Endothelial cell (in vitro differentiated cells): Measurements from ENCODE around the gene SAFB2. TPM values are rescaled to one million over a fixed set of nuclear protein-coding genes. Genes with fewer than 3 reads are reported as not detected.

Source experiments
- DNase-seq: peaks from one replicate; pipeline ENCODE4 v3.0.0; 2021; ENCODE audit warnings: low spot score
- H3K27ac Mint-ChIP-seq: one replicate; pipeline ENCODE4 v1.8.0; 2021; ENCODE audit warnings: mixed read lengths, inconsistent platforms; ENCODE audit not compliant: unreplicated experiment
- H3K27me3 Mint-ChIP-seq: one replicate; pipeline ENCODE4 v1.8.0; 2021; ENCODE audit warnings: mild to moderate bottlenecking, moderate library complexity, mixed read lengths, inconsistent platforms; ENCODE audit not compliant: unreplicated experiment
- H3K36me3 Mint-ChIP-seq: one replicate; pipeline ENCODE4 v1.8.0; 2021; ENCODE audit warnings: mild to moderate bottlenecking, low read depth, mixed read lengths, inconsistent platforms; ENCODE audit not compliant: unreplicated experiment
- H3K4me1 Mint-ChIP-seq: one replicate; pipeline ENCODE4 v1.8.0; 2021; ENCODE audit warnings: mild to moderate bottlenecking, mixed read lengths, inconsistent platforms; ENCODE audit not compliant: unreplicated experiment
- H3K4me3 Mint-ChIP-seq: one replicate; pipeline ENCODE4 v1.8.0; 2021; ENCODE audit warnings: mild to moderate bottlenecking, mixed read lengths, inconsistent platforms; ENCODE audit not compliant: unreplicated experiment
- H3K9me3 Mint-ChIP-seq: one replicate; pipeline ENCODE4 v1.8.0; 2021; ENCODE audit warnings: mixed read lengths, inconsistent platforms; ENCODE audit not compliant: unreplicated experiment
- total RNA-seq: library from RNA; stranded (reverse); fragmentation: NEBNext Ultra II Directional; extraction: Animal tissue kit (Norgen Biotek cat#: 25700); gene quantifications from one replicate; pipeline ENCODE4 v1.2.1, GENCODE V29; 2021; ENCODE audit not compliant: unreplicated experiment
- TF ChIP-seq, protein P1 (sequence below): fragments of 200-600 bp; sonication (generic); IDR thresholded peaks from one replicate; pipeline ENCODE4 v1.5.0; 2021; ENCODE audit warnings: antibody characterized with exemption; ENCODE audit not compliant: unreplicated experiment

Gene SAFB2
- total RNA-seq, 1 donor from 2014 or later, result 85.5 TPM

DNA sequence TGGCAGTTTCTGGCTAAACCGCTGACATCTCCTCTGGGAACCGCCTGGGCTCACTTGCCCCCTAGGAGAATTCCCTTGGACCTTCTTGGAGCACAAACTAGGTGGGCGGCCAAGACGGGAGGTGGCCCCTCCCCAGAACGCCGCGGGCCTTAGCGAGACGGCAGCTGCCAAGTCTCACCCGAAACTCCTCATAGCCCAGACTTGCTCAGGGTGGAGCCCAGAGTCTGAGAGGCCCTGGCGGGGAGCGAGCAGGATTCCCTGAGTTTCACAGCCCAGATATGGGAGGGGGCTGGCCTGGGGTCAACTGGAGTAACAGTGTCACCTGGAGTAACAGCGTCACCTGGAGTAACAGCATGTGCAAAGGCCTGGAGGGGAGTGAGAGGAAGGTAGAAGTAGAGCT, 64.9 kb downstream of the SAFB2 start:
- no peak for DNase-seq

DNA sequence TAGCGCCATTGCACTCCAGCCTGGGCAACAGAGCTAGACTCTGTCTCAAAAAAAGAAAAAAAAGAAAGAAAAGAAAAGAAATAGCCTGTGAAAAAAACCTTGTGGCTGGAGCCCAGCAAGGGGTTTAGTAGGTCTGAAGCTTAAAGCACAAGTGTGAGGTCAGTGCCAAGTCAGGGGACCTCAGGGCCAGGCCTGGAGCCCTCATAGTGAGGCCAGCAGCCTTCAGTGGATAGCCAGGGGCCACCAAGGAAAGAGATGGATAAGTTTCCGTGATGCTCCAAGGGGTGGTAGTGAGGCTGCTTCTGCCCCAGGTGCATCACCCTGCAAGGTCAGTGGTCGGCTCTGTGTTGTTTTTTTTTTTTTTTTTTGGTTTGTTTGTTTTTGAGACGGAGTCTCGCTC, 67.7 kb downstream of the SAFB2 start:
- H3K4me1 Mint-ChIP-seq, result no peaks in the 10 kb centered on the region
- no peaks in the 10 kb centered on the region for H3K36me3 Mint-ChIP-seq
- DNase-seq, result no peak
- H3K9me3 Mint-ChIP-seq, result no peaks in the 10 kb centered on the region
- TF ChIP-seq, protein P1, sequence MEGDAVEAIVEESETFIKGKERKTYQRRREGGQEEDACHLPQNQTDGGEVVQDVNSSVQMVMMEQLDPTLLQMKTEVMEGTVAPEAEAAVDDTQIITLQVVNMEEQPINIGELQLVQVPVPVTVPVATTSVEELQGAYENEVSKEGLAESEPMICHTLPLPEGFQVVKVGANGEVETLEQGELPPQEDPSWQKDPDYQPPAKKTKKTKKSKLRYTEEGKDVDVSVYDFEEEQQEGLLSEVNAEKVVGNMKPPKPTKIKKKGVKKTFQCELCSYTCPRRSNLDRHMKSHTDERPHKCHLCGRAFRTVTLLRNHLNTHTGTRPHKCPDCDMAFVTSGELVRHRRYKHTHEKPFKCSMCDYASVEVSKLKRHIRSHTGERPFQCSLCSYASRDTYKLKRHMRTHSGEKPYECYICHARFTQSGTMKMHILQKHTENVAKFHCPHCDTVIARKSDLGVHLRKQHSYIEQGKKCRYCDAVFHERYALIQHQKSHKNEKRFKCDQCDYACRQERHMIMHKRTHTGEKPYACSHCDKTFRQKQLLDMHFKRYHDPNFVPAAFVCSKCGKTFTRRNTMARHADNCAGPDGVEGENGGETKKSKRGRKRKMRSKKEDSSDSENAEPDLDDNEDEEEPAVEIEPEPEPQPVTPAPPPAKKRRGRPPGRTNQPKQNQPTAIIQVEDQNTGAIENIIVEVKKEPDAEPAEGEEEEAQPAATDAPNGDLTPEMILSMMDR, result no peak
- H3K27me3 Mint-ChIP-seq, result peaks cover 4% of the 10 kb centered on the region
- H3K27ac Mint-ChIP-seq, result no peak overlapping the region
- no peak overlapping the region for H3K4me3 Mint-ChIP-seq

More for the DNA sequence above, 64.9 kb downstream of the SAFB2 start:
- Mint-ChIP-seq H3K4me3 (no peak overlapping the region), H3K27ac (no peak overlapping the region), H3K9me3 (no peaks in the 10 kb centered on the region), H3K27me3 (peaks cover 4% of the 10 kb centered on the region), H3K36me3 (no peaks in the 10 kb centered on the region), H3K4me1 (no peaks in the 10 kb centered on the region)
- TF ChIP-seq, protein P1, result no peak

GRCh38 chr19:5553892-5554291, 68.7 kb downstream of the SAFB2 start:
- peaks cover 3% of the 10 kb centered on the region for H3K27me3 Mint-ChIP-seq
- no peaks in the 10 kb centered on the region for H3K9me3 Mint-ChIP-seq
- H3K36me3 Mint-ChIP-seq, result no peaks in the 10 kb centered on the region
- H3K27ac Mint-ChIP-seq, result no peak overlapping the region
- DNase-seq, result no peak
- TF ChIP-seq, protein P1, result no peak
- no peak overlapping the region for H3K4me3 Mint-ChIP-seq
- no peaks in the 10 kb centered on the region for H3K4me1 Mint-ChIP-seq

- H3K27ac Mint-ChIP-seq, result no peak overlapping the region
- H3K9me3 Mint-ChIP-seq, result no peaks in the 10 kb centered on the region
- peak; percentile 32 for DNase-seq
- TF ChIP-seq, protein P1, result peak; percentile 39
- H3K36me3 Mint-ChIP-seq, result no peaks in the 10 kb centered on the region
- H3K4me3 Mint-ChIP-seq, result no peak overlapping the region
- H3K4me1 Mint-ChIP-seq, result no peaks in the 10 kb centered on the region
- H3K27me3 Mint-ChIP-seq, result peaks cover 1% of the 10 kb centered on the region
Observed at GRCh38 chr19:5547881-5548280, 74.7 kb downstream of the SAFB2 start.

DNA sequence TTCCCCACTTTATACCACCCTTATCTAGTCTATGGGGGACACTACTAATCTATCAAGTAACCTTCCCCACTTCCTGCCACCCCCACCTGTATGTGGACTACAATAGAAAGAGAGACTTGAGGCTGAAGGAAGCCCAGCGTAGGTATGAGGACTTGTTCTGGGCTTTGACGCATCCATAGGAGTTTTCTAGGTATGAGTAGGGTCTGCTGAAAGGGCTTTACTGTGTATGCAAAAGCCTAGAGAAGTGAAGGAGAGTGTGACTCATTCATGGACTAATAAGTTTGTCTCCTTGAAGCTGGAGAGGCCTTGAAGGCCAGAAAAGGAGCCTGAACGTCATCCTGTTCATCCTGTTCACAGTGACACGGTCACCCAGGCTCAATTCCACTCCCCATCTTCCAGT, 76.6 kb downstream of the SAFB2 start:
- peaks cover 1% of the 10 kb centered on the region for H3K27me3 Mint-ChIP-seq
- no peak overlapping the region for H3K27ac Mint-ChIP-seq
- no peak for DNase-seq
- TF ChIP-seq, protein P1, result no peak
- no peak overlapping the region for H3K4me3 Mint-ChIP-seq
- no peaks in the 10 kb centered on the region for H3K9me3 Mint-ChIP-seq
- no peaks in the 10 kb centered on the region for H3K36me3 Mint-ChIP-seq
- no peaks in the 10 kb centered on the region for H3K4me1 Mint-ChIP-seq
